HG02885 (cell line): Measurements from ENCODE around the gene MTIF3.

Experiments
- ATAC-seq: cut with Tn5 transposase; IDR thresholded peaks from one replicate; pipeline ENCODE4 v1.9.1; 2021; ENCODE audit warnings: mild to moderate bottlenecking; ENCODE audit not compliant: unreplicated experiment, poor library complexity

The MTIF3 gene, protein sequence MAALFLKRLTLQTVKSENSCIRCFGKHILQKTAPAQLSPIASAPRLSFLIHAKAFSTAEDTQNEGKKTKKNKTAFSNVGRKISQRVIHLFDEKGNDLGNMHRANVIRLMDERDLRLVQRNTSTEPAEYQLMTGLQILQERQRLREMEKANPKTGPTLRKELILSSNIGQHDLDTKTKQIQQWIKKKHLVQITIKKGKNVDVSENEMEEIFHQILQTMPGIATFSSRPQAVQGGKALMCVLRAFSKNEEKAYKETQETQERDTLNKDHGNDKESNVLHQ

GRCh38 chr13:27449936-27450828 is at the start of gene MTIF3:
MTIF3 (minus strand) TSS chr13:27450564; CDS start chr13:27440448, 10,116 bp downstream.
- ATAC-seq = peak; percentile 89

DNA sequence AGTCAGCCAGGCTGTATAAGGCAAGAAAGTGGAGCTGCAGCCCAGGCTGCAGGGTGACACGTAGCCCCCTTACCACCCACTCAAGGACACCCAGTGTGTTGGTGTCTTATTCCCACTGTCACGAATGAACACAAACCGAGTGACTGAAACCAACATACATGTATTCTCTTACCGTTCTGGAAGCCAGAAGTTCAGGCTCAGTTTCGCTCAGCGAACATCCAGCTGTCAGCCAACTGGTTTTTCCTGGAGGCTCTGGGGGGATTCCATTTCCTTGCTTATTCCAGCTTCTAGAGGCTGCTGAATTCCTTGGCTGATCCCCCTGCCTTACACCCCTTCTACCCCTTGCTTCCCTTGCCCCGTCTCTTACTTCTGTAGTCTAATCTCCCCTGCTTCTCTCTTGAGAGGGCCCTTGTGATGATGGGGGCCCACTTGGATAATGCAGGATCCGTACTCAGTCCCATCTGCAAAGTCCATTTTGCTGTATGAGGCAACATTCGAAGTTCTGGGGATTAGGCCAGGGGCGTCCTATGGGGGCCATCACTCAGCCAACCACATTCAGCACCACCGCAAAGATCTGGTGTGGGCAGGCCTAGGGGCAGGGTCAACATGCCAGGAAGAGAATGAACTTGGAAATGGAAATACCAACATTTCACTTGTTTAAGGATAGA is 47.3 kb upstream of the MTIF3 start:
- no peak for ATAC-seq

DNA sequence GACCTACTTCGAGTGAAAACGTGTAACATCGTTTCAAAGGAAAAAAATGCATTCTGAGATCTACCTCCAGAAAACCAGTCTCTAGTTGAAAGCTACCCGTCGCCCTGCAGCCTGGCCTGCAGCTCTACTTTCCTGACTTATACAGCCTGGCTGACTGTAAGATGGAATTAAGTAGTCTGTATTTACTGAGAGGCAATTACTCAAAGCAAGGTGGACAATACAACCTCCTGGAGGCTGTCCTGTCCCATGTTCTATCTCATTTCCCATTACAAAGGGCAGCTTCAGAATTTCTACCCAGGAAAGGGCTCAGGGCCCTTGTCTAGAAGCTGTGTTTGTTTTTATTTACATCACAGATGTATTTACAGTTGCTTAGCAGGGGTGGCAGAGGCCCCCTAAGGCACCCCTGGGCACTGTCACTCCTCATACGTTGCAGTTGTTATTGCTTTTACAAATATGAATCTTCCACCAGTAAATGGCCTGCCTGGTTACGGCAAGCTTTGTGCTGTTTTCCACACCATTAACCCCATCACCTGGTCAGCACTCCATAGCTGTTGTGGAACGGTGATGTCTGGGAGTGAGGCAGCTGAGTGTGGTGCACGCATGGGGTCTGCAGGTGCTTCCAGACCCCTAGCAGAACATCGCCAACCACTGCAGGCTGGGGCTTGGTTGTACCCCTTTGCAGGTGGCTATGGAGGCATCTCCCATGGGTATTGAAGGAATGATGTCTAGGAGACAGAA is 46.3 kb upstream of the MTIF3 start:
- no peak for ATAC-seq

DNA sequence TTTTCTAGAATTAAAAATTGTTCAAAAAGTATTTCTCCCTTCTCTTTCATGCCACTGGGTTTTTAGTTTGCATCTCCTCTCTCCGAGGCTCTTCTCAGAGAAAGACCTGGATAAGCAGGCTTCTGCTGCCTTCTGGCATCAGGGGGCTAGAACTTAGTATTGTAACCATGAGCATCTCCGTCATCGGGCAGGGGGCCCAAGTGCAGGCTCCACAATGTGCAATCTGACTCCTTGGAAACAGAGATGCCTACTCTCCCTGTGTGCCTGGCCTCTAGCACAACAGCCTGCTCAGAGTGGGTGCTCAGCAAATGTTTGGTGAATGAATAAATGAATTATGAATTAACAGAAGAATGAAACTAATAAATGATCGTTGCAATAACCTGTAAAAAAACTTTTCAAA is 45.6 kb upstream of the MTIF3 start:
- ATAC-seq = no peak

DNA sequence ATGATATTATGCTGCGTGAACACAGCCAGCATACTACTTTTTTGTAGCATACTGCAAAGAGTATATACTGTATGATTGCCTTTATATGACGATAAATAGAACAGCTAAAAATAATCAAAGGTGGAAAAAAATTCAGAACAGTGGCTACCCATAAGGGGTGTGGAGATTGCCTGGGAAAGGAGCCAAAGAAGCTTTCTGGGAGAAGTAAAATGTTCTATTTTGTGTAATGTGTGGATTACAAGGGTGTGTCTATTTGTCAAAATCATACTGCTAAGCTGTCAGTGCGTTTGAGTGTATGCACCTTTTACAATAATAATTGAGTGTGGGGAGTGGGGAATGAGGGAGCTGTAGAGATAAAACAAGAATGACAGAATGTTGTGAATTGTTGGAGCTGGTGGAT is 45.2 kb upstream of the MTIF3 start:
- ATAC-seq = no peak

GRCh38 chr13:27493981-27494380 is 43.6 kb upstream of the MTIF3 start:
- ATAC-seq = no peak

GRCh38 chr13:27489456-27489855 is 39.1 kb upstream of the MTIF3 start:
- ATAC-seq = no peak

GRCh38 chr13:27487776-27488175 is 37.4 kb upstream of the MTIF3 start:
- no peak for ATAC-seq

GRCh38 chr13:27483421-27483820 is 33.1 kb upstream of the MTIF3 start:
- no peak for ATAC-seq

DNA sequence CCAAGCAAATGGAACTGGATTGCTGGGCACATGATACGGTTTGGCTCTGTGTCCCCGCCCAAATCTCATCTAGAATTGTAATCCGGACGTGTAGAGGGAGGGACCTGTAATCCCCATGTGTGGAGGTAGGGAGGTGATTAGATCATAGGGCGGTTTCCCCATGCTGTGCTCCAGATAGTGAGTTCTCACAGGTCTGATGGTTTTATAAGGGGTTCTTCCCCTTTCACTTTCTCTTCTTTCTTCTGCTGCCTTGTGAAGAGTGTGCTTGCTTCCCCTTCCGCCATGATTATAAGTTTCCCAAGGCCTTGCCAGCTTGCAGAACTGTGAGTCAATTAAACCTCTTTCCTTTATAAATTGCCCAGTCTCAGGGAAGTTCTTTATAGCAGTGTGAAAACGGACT is 32.6 kb upstream of the MTIF3 start:
- peak; percentile 97 for ATAC-seq

DNA sequence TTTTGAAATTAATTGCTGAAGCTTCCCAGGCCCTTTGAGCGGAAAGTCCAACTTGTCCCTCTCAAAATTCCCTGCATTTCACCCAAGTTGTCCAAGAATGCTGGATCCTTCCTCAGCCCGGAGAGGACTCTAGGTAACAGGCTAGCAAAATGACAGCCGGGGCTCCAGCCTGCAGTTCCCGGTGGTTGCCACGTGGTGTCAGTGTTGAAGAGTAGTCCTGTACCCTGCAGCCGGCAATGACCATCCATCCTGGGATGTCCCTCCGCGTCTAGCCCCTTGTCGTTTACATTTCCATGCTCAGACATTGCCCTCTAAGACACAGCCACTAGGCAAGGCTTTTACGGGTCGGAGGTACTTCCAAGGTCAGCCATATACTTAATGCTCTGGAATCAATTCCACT is 31.4 kb upstream of the MTIF3 start:
- ATAC-seq = no peak

DNA sequence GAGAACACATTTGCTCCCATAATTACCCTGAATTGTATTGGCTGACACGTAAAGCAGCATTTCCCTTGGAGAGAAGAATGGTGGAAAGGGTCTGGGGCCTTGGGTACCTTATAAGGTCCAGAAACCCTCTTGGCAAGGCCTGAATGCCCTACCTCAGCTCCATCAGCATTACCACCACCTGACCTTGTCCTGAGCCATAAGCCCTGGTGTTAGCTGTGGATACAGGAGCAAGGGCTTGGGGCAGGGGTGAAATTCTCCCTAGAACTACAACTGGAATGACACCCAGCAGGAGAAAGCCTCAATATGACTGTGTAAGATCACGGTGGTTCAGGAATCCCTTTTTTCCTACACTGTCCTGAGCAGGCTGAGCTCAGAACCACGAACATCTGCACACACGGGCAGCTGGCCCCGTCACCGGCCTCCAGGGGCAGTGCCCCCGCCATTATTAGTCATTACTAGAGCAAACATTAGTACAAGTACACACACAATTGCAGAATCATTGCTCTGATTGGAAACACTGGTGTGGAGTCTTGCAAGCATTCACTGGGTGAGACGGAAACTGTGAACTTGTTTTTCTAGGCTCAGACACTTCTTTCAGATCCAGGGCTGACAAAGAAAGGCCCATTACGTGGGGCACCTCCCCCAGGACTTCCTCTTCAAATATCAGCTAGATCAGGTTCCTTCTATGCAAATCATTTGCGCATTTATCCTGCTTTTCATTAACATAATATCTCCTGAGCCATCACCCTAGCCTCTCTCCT is 26.8 kb upstream of the MTIF3 start:
- ATAC-seq = peak; percentile 78

DNA sequence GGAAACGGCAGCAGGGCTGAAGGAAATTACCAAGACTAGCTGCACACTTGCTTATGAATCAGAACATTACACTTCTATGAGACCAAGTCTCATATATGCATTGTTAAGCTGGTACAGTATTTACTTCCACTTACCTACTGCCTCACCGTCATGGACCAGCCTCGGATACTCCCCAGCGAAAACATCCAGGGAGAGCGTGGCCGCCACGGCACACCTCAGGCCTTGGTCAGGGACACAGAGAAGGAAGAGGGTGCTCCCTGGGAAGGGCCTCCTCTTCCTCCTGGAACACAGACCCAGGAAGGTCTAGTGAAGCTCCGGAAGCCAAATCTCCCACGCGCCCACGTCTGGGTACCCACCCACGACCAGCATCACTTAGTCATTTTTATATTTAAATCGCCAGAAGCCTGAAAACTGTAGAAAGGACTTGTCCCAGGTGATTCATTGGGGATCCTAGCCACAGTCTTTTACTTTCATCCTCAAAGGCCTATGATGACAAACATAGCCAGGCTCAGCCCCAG is 24.4 kb upstream of the MTIF3 start:
- no peak for ATAC-seq

DNA sequence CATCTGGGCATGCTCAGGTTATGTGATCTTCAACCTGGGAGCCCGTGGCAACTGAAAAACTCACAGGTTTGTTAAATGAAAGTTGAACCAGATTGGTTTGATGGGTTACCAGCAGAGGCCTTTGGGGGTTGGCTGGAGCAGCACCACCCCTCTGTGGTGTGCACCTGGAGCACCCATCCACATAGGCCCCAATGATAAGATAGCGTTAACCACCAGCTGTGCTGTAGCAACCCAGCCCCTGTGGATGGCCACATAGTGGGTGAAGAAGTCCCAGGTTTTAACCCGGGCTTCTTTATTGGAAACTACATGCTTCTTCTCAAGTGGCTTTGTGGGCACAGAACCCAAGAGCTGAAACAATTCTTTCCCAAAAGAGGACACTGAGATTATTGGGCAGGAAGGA is 22.6 kb upstream of the MTIF3 start:
- ATAC-seq = no peak

GRCh38 chr13:27472441-27472840 is 22.1 kb upstream of the MTIF3 start:
- no peak for ATAC-seq

- no peak for ATAC-seq
Observed at GRCh38 chr13:27470075-27470820, 19.9 kb upstream of the MTIF3 start.

- ATAC-seq = no peak
Observed at GRCh38 chr13:27466513-27466912, 16.1 kb upstream of the MTIF3 start.

- no peak for ATAC-seq
Observed at GRCh38 chr13:27465611-27466010, 15.2 kb upstream of the MTIF3 start.

DNA sequence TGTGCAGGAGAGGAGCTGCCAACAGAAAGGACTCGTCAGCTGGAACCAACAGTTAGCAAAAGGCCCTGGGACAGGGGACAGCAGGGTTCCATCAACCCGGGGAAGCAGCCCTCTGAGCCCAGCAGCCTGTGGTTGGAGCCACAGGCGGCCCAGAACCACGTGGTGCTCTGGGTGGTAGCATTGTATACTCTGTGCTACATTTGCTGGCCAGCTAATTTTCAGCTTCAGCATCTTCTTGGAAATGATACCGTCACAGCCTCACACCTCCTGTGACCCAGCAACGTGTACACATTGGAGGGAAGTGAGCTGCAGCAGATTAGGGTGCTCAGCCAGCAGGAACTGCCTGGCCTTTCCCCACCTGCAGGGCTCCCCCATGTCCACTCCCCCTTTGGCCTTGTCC is 13.1 kb upstream of the MTIF3 start:
- no peak for ATAC-seq
